Endothelial cell of umbilical vein (primary cell): ENCODE measurements around the gene NDUFB10. TPM values are rescaled to one million over a fixed set of nuclear protein-coding genes. Genes with fewer than 3 reads are reported as not detected.

Experiments
- BruUV-seq: library from RNA; stranded (reverse); fragments of 400-500 nt; replicated peaks from 2 replicates; lab custom pipeline; 2021; lab: Mats Ljungman, UMichigan
- CTCF ChIA-PET: fragments of 300-600, 350-600 bp; sonication (Branson Sonifier 250); formaldehyde crosslinking; loops from one replicate; lab custom pipeline; 2021; ENCODE audit warnings: antibody characterized with exemption, inconsistent platforms; lab: Charles Lee
- POLR2A ChIA-PET: fragments of 300-600, 350-600 bp; sonication (Branson Sonifier 250); formaldehyde crosslinking; loops from one replicate; lab custom pipeline; 2021; ENCODE audit warnings: antibody characterized with exemption, inconsistent platforms; lab: Charles Lee
- DNase-seq: peaks from one replicate; pipeline ENCODE4 v3.0.0-alpha.2; 2011; ENCODE audit warnings: low read depth, low spot score
- FAIRE-seq: peaks from 2 replicates; lab custom pipeline; 2011; peaks lifted over from hg19 to GRCh38; lab: Jason Lieb, UNC
- H2AFZ ChIP-seq: 2 replicates; pipeline ENCODE4 v1.6.0; 2012; ENCODE audit warnings: low read depth, low read length, control low read depth, inconsistent platforms
- H3K27ac ChIP-seq: 2 replicates; pipeline ENCODE4 v1.5.1; 2011; ENCODE audit warnings: low read depth, mild to moderate bottlenecking, control low read depth, low read length, moderate library complexity; ENCODE audit not compliant: insufficient read depth
- H3K27me3 ChIP-seq, 2 experiments: 2 replicates each; pipeline versions ENCODE4 v1.6.0 to v1.6.1; 2011; ENCODE audit warnings: low read length in 2 of 2, mixed read lengths in 1 of 2; ENCODE audit not compliant: control insufficient read depth in 2 of 2, insufficient read depth in 2 of 2
- H3K36me3 ChIP-seq, 2 experiments: 2 replicates in 1 of 2; 3 replicates in 1 of 2; pipeline ENCODE4 v1.5.1; 2011; ENCODE audit warnings: low read length in 2 of 2, mild to moderate bottlenecking in 1 of 2, moderate library complexity in 1 of 2; ENCODE audit not compliant: control insufficient read depth in 2 of 2, insufficient read depth in 2 of 2; ENCODE audit errors: extremely low read depth in 1 of 2
- H3K4me1 ChIP-seq: 3 replicates; pipeline ENCODE4 v1.5.1; 2011; ENCODE audit warnings: mild to moderate bottlenecking, low read length; ENCODE audit not compliant: control insufficient read depth, insufficient read depth; ENCODE audit errors: extremely low read depth
- H3K4me2 ChIP-seq: 2 replicates; pipeline ENCODE4 v1.6.1; 2011; ENCODE audit warnings: low read length, control low read depth, mixed read lengths; ENCODE audit not compliant: insufficient read depth
- H3K4me3 ChIP-seq, 3 experiments: fragments of 200-600 bp in 1 of 3; sonication (generic), shearing (Covaris generic) in 1 of 3; replicated peaks in 1 of 3; 2 replicates each; pipeline ENCODE4 v1.5.1; 2011 to 2016; ENCODE audit warnings: control low read depth in 3 of 3, low read length in 3 of 3, mild to moderate bottlenecking in 2 of 3, inconsistent platforms in 1 of 3, low read depth in 1 of 3, moderate library complexity in 1 of 3; ENCODE audit not compliant: insufficient read depth in 1 of 3
- H3K79me2 ChIP-seq: 2 replicates; pipeline ENCODE4 v1.6.0; 2012; ENCODE audit warnings: low read length, inconsistent platforms; ENCODE audit not compliant: control insufficient read depth, insufficient read depth
- H3K9ac ChIP-seq: replicated peaks from 2 replicates; pipeline ENCODE3; 2011; ENCODE audit warnings: low read length, control low read depth; ENCODE audit not compliant: insufficient read depth; ENCODE audit errors: extremely low read depth
- H3K9me1 ChIP-seq: replicated peaks from 3 replicates; pipeline ENCODE4 v1.6.0; 2011; ENCODE audit warnings: mild to moderate bottlenecking, low read length; ENCODE audit not compliant: control insufficient read depth, insufficient read depth; ENCODE audit errors: extremely low read depth
- H3K9me3 ChIP-seq: replicated peaks from 2 replicates; pipeline ENCODE4 v1.5.1; 2012; ENCODE audit warnings: low read length, inconsistent platforms; ENCODE audit not compliant: control insufficient read depth, insufficient read depth
- H4K20me1 ChIP-seq: replicated peaks from 2 replicates; pipeline ENCODE3; 2011; ENCODE audit warnings: mild to moderate bottlenecking, low read length; ENCODE audit not compliant: control insufficient read depth, insufficient read depth; ENCODE audit errors: extremely low read depth
- EZH2 ChIP-seq: IDR thresholded peaks from 2 replicates; pipeline ENCODE4 v1.6.1; 2012; ENCODE audit warnings: borderline replicate concordance, low read depth, mild to moderate bottlenecking, moderate library complexity, low read length, inconsistent platforms; ENCODE audit not compliant: severe bottlenecking
- FOS ChIP-seq: IDR thresholded peaks from 2 replicates; pipeline ENCODE4 v1.6.1; 2011; ENCODE audit warnings: mild to moderate bottlenecking, low read length, moderate library complexity, borderline replicate concordance; ENCODE audit not compliant: insufficient read depth
- GATA2 ChIP-seq: IDR thresholded peaks from 2 replicates; pipeline ENCODE4 v1.7.0; 2011; ENCODE audit warnings: low read depth, mild to moderate bottlenecking, moderate library complexity, mixed read lengths, low read length; ENCODE audit not compliant: insufficient read length, insufficient read depth
- JUN ChIP-seq: IDR thresholded peaks from 2 replicates; pipeline ENCODE4 v1.6.1; 2011; ENCODE audit warnings: borderline replicate concordance, low read depth; ENCODE audit not compliant: insufficient read length, insufficient read depth
- MYC ChIP-seq: IDR thresholded peaks from one replicate; pipeline ENCODE4 v1.6.1; 2011; ENCODE audit warnings: mild to moderate bottlenecking, low read depth, low read length
- POLR2A ChIP-seq: IDR thresholded peaks from 2 replicates; pipeline ENCODE4 v1.6.1; 2012; ENCODE audit warnings: low read depth, mild to moderate bottlenecking, control low read depth, low read length
- POLR2AphosphoS5 ChIP-seq: IDR thresholded peaks from 2 replicates; pipeline ENCODE4 v1.6.1; 2012; ENCODE audit warnings: low read depth, mild to moderate bottlenecking, control low read depth, low read length, moderate library complexity; ENCODE audit not compliant: insufficient read depth
- dilution Hi-C: fragments of 300-500 bp; cut with MboI; formaldehyde crosslinking; loops from one replicate; pipeline ENCODE4 v1.15.0; 2019; ENCODE audit warnings: low sequenced_read_pairs; ENCODE audit not compliant: extremely low pct_ligation_motif_present
- intact Hi-C: fragments of 100-400 bp; cut with micrococcal nuclease; formaldehyde crosslinking; loops from one replicate; pipeline ENCODE4 v1.10.0; 2022
- polyA plus RNA-seq, 4 experiments: library from polyadenylated mRNA; depleted of rRNA in 3 of 4; stranded (reverse) in 3 of 4; unstranded in 1 of 4; fragments of >200 nt; gene quantifications; 2 replicates each; pipeline versions ENCODE4 v1.2.1 to v1.2.3, GENCODE V29; 2011 to 2012; ENCODE audit warnings: missing spikeins in 1 of 4
- total RNA-seq: library from RNA; stranded (reverse); gene quantifications from 2 replicates; pipeline ENCODE4 v1.2.3, GENCODE V29; 2021
- TF ChIP-seq, protein P1 (sequence below), 2 donors: IDR thresholded peaks; 1 replicate in 1 of 2; 2 replicates in 1 of 2; pipeline ENCODE4 v1.5.1; 2011; ENCODE audit warnings: low read length in 2 of 2, mild to moderate bottlenecking in 2 of 2, moderate library complexity in 2 of 2, control low read depth in 1 of 2, inconsistent platforms in 1 of 2, low read depth in 1 of 2; ENCODE audit not compliant: insufficient read depth in 1 of 2; ENCODE audit errors: extremely low read depth in 1 of 2
- TF ChIP-seq, protein P2 (sequence below): IDR thresholded peaks from 2 replicates; pipeline ENCODE4 v1.6.1; 2011; ENCODE audit not compliant: insufficient read depth, insufficient read length

NDUFB10 gene
- total and polyA plus RNA-seq, 2 donors (not counting 3 experiments of a cell fraction or from before 2014, with no cell fraction given), result 124 to 167 TPM

DNA sequence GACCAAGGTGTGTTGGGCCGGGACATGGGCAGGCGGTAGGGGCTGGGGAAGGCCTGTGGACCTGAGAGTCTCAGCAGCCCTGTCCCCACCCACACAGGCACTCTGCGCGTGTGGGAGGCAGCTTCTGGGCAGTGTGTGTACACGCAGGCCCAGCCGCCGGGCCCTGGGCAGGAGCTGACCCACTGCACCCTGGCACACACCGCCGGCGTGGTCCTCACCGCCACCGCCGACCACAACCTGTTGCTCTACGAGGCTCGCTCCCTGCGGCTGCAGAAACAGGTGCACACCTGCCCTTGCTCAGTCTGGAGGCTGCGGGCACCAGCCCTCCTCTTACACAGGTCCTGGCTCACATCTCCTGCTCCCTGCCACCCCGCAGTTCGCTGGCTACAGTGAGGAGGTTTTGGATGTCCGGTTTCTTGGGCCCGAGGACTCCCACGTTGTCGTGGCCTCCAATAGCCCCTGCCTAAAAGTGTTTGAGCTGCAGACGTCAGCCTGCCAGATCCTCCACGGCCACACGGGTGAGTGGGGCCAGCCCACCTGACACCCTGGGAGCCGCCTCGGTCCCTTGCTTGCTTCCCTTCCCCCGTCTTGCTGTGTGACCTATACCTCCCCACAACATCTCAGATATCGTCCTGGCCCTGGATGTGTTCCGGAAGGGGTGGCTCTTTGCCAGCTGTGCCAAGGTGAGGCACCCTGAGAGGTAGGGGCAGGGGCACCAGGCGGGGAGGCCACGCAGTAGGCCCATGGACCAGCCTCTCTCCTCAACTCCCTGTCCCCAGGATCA, 16.3 kb downstream of the NDUFB10 start:
- Histone ChIP-seq H3K9ac (no peak overlapping the region), H3K36me3 (peaks cover 9 to 37% of the 10 kb centered on the region in 2 experiments), H3K4me2 (no peak overlapping the region), H3K27ac (no peak overlapping the region), H3K27me3 (peaks cover 13 to 16% of the 10 kb centered on the region in 2 experiments), H3K9me1 (no peaks in the 10 kb centered on the region), H3K4me1 (peaks cover 4% of the 10 kb centered on the region), H2AFZ (no peak overlapping the region), H3K4me3 (no peak overlapping the region), H4K20me1 (no peaks in the 10 kb centered on the region), H3K79me2 (peaks cover 15% of the 10 kb centered on the region), H3K9me3 (no peaks in the 10 kb centered on the region)
- TF ChIP-seq POLR2AphosphoS5 (no peak), MYC (no peak), FOS (no peak), JUN (no peak), POLR2A (no peak), GATA2 (no peak), EZH2 (no peak)
- TF ChIP-seq, protein P1, sequence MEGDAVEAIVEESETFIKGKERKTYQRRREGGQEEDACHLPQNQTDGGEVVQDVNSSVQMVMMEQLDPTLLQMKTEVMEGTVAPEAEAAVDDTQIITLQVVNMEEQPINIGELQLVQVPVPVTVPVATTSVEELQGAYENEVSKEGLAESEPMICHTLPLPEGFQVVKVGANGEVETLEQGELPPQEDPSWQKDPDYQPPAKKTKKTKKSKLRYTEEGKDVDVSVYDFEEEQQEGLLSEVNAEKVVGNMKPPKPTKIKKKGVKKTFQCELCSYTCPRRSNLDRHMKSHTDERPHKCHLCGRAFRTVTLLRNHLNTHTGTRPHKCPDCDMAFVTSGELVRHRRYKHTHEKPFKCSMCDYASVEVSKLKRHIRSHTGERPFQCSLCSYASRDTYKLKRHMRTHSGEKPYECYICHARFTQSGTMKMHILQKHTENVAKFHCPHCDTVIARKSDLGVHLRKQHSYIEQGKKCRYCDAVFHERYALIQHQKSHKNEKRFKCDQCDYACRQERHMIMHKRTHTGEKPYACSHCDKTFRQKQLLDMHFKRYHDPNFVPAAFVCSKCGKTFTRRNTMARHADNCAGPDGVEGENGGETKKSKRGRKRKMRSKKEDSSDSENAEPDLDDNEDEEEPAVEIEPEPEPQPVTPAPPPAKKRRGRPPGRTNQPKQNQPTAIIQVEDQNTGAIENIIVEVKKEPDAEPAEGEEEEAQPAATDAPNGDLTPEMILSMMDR (IDR thresholded peaks at IDR 0.05; ENCODE audit: extremely low read depth in 1 of 2, insufficient read depth in 1 of 2, low read depth in 1 of 2, low read length in 2 of 2), result no peak
- TF ChIP-seq, protein P2, sequence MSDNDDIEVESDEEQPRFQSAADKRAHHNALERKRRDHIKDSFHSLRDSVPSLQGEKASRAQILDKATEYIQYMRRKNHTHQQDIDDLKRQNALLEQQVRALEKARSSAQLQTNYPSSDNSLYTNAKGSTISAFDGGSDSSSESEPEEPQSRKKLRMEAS, result no peak
- DNase-seq (no peak), FAIRE-seq (no peak)
- CTCF ChIA-PET, result no interaction called here
- BruUV-seq, result no TSS peak
- intact Hi-C loops (no loop called here), dilution Hi-C loops (no loop called here)
- POLR2A ChIA-PET, result no interaction called here
